GM12878 (cell line): ENCODE data around the gene EVI2B.

Experiments used
- CBFB ChIP-seq: IDR thresholded peaks from 2 replicates; pipeline ENCODE4 v1.6.1; 2016; ENCODE audit warnings: antibody characterized with exemption, low read depth
- CTCF ChIP-seq, 3 experiments: IDR thresholded peaks in 2 of 3; conservative IDR thresholded peaks in 1 of 3; 2 replicates each; pipeline ENCODE4 v1.5.1; 2011; ENCODE audit warnings: low read depth in 3 of 3, low read length in 3 of 3, mild to moderate bottlenecking in 3 of 3, control low read depth in 2 of 3, moderate library complexity in 2 of 3, inconsistent platforms in 1 of 3, mixed read lengths in 1 of 3; ENCODE audit not compliant: control insufficient read depth in 2 of 3, insufficient read depth in 1 of 3; ENCODE audit errors: extremely low read depth in 1 of 3
- HCFC1 ChIP-seq: fragments of 150-350 bp; IDR thresholded peaks from 2 replicates; pipeline ENCODE4 v1.6.1; 2014; ENCODE audit warnings: low read length
- NRF1 ChIP-seq: conservative IDR thresholded peaks from 2 replicates; pipeline ENCODE4 v1.6.1; 2011; ENCODE audit warnings: mild to moderate bottlenecking, low read depth, low read length, improper control_type of control experiment
- POLR2A ChIP-seq: IDR thresholded peaks from 2 replicates; pipeline ENCODE4 v1.6.1; 2011; ENCODE audit warnings: low read depth, mild to moderate bottlenecking, low read length
- REST ChIP-seq: IDR thresholded peaks from 2 replicates; pipeline ENCODE4 v1.6.1; 2012; ENCODE audit warnings: mild to moderate bottlenecking, low read depth, low read length
- TCF3 ChIP-seq: IDR thresholded peaks from 2 replicates; pipeline ENCODE4 v1.6.1; 2012; ENCODE audit warnings: low read depth, mild to moderate bottlenecking, low read length, borderline replicate concordance; ENCODE audit not compliant: insufficient read depth
- ZBTB33 ChIP-seq: fragments of 450-650 bp; IDR thresholded peaks from 2 replicates; pipeline ENCODE4 v1.6.1; 2017; ENCODE audit warnings: mild to moderate bottlenecking
- TF ChIP-seq, protein P1 (sequence below): IDR thresholded peaks from 2 replicates; pipeline ENCODE4 v1.6.1; 2012; ENCODE audit warnings: low read depth, low read length, improper control_type of control experiment
- TF ChIP-seq, protein P2 (sequence below): fragments of 450-650 bp; IDR thresholded peaks from 2 replicates; pipeline ENCODE4 v1.6.1; 2014; ENCODE audit warnings: mild to moderate bottlenecking

GRCh38 chr17:31266042-31266441, 47.8 kb downstream of the EVI2B start:
- TF ChIP-seq, protein P1, sequence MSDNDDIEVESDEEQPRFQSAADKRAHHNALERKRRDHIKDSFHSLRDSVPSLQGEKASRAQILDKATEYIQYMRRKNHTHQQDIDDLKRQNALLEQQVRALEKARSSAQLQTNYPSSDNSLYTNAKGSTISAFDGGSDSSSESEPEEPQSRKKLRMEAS: no peak
- no peak for TF ChIP-seq CBFB
- peak; percentile 21 to 33 (median 29); a peak in 3 of 6 replicates for TF ChIP-seq CTCF (IDR thresholded peaks at IDR 0.05 in 2 of 3, conservative IDR thresholded peaks at IDR 0.05 in 1 of 3; ENCODE audit: control insufficient read depth in 2 of 3, extremely low read depth in 1 of 3, insufficient read depth in 1 of 3, low read depth in 3 of 3, low read length in 3 of 3)
- no peak for TF ChIP-seq NRF1
- TF ChIP-seq HCFC1: no peak
- no peak for TF ChIP-seq ZBTB33
- TF ChIP-seq POLR2A: no peak
- TF ChIP-seq, protein P2, sequence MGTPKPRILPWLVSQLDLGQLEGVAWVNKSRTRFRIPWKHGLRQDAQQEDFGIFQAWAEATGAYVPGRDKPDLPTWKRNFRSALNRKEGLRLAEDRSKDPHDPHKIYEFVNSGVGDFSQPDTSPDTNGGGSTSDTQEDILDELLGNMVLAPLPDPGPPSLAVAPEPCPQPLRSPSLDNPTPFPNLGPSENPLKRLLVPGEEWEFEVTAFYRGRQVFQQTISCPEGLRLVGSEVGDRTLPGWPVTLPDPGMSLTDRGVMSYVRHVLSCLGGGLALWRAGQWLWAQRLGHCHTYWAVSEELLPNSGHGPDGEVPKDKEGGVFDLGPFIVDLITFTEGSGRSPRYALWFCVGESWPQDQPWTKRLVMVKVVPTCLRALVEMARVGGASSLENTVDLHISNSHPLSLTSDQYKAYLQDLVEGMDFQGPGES: no peak
- TF ChIP-seq TCF3: no peak
- no peak for TF ChIP-seq REST
